ENCODE data around the gene TAMALIN. TPM values are rescaled to one million over a fixed set of nuclear protein-coding genes. Genes with fewer than 3 reads are reported as not detected.

TAMALIN gene
- total and polyA plus RNA-seq, 5 experiments from 2014 or later = 2.0 to 36.5 (median 5.2) TPM

GRCh38 chr12:52054231-52054832 lies 47.6 kb downstream of the TAMALIN start:
- peak overlapping the region in 4 of 10 donors; percentile 41 to 81 (median 69) for H3K27ac Mint-ChIP-seq
- ATAC-seq (no peak), DNase-seq (no peak)
- POLR2A ChIA-PET = no interaction called here
- H3K27me3 Mint-ChIP-seq = peaks cover 0 to 5% (median 4%) of the 10 kb centered on the region in 5 donors
- peaks cover 23 to 42% (median 32%) of the 10 kb centered on the region in 4 donors for H3K4me1 Mint-ChIP-seq
- no peaks in the 10 kb centered on the region for H3K9me3 Mint-ChIP-seq
- H3K4me3 Mint-ChIP-seq = peak overlapping the region in 1 of 10 donors; percentile 18
- H3K36me3 Mint-ChIP-seq = no peaks in the 10 kb centered on the region

- Mint-ChIP-seq H3K4me1 (peaks cover 15 to 34% (median 25%) of the 10 kb centered on the region in 4 donors), H3K4me3 (peak overlapping the region in 2 of 10 donors; percentile 18 to 25), H3K27me3 (no peaks in the 10 kb centered on the region), H3K27ac (peak overlapping the region in 2 of 10 donors; percentile 52 to 63), H3K9me3 (no peaks in the 10 kb centered on the region), H3K36me3 (no peaks in the 10 kb centered on the region)
- ATAC-seq (no peak), DNase-seq (no peak)
- POLR2A ChIA-PET = no interaction called here
Measured at GRCh38 chr12:52054833-52055730, 48.3 kb downstream of the TAMALIN start.

- H3K4me1 Mint-ChIP-seq = peaks cover 12 to 26% (median 20%) of the 10 kb centered on the region in 4 donors
- H3K9me3 Mint-ChIP-seq = no peaks in the 10 kb centered on the region
- H3K27me3 Mint-ChIP-seq = no peaks in the 10 kb centered on the region
- ATAC-seq (no peak), DNase-seq (peak in 1 of 10 donors; percentile 33)
- POLR2A ChIA-PET = interaction anchor here (1.3 to 1.4 kb wide), 2 partner anchors 13 to 24 kb away, joined by 3 to 5 read pairs; partner anchors contain the start of gene ATG101
- H3K27ac Mint-ChIP-seq = no peak overlapping the region
- H3K36me3 Mint-ChIP-seq = no peaks in the 10 kb centered on the region
- no peak overlapping the region for H3K4me3 Mint-ChIP-seq
Measured at GRCh38 chr12:52055731-52056711, 49.3 kb downstream of the TAMALIN start.

DNA sequence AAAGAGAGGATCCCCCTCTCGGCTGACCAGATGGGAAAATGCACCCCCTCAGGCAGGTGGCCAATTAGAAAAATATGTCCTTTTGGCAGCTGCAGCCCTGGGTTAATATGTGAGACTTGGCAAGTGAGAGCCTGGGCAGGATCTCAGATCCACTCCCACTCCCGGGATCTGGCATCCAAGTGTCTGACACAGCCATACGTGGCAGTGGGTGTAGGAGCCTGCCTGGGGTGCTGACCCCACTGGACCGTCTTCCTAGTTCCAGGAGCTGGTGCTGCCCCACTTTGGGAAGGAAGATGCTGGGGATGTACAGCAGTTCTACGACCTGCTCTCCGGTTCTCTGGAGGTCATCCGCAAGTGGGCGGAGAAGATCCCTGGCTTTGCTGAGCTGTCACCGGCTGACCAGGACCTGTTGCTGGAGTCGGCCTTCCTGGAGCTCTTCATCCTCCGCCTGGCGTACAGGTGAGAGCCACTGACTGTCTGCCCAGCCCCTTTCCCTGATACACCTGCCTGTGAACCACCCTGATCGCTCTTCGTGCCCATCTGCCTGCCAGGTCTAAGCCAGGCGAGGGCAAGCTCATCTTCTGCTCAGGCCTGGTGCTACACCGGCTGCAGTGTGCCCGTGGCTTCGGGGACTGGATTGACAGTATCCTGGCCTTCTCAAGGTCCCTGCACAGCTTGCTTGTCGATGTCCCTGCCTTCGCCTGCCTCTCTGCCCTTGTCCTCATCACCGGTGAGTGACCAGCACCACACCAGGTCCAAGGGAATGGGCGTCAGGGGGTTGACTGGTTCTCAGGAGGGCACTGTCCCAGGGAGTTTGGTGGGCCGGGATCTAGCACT lies 50.3 kb downstream of the TAMALIN start:
- no peaks in the 10 kb centered on the region for H3K9me3 Mint-ChIP-seq
- DNase-seq (peak in 1 of 10 donors; percentile 18), ATAC-seq (no peak)
- H3K4me1 Mint-ChIP-seq = peaks cover 5 to 16% (median 12%) of the 10 kb centered on the region in 4 donors
- H3K36me3 Mint-ChIP-seq = no peaks in the 10 kb centered on the region
- peak overlapping the region in 3 of 10 donors; percentile 9 to 50 (median 22) for H3K27ac Mint-ChIP-seq
- no peaks in the 10 kb centered on the region for H3K27me3 Mint-ChIP-seq
- POLR2A ChIA-PET = interaction anchor here (1.3 to 1.4 kb wide), 2 partner anchors 12 to 25 kb away, joined by 3 to 5 read pairs; partner anchors contain the start of gene ATG101
- H3K4me3 Mint-ChIP-seq = no peak overlapping the region

DNA sequence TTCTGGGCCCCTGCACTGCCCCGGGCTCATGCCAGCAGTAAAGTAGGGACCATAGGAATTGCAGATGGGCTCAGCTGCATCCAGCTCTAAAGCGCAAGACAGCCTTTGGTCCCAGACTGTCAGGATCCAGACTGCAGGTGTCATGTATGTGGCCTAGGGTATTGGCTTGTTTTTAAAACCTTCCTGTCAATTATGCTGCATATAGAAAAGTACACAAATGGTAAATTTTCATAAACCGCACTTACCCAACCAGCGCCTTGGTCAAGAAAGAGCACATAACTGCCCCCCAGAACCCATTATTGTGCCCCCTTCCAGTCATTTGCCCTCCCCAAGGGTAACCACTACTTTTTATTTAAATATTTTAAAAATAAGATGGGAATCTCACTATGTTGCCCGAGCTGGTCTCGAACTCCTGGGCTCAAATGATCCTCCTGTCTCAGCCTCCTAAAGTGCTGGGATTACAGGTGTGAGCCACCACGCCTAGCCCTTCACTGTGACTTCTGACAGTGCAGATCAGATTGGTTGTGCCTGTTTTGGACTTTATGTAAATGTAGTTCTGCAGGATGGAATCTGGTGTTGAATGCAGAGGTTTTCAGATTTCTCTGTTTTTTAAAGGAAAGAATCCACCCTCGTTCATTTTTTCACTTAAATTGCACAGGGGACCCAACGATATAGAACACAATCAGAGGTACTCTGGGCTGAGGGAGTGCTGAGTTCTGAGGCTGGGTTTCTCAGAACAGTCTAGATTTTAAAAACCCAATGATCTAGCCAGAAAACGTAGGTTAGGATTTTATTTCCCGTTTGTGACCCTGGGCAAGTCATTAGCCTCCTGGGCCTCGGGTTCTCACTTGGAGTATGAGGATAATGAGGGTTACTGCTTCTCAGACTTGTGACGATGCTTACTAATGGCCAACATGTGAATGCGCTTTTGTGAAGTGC lies 51.2 kb downstream of the TAMALIN start:
- H3K4me3 Mint-ChIP-seq = no peak overlapping the region
- ATAC-seq = no peak
- H3K36me3 Mint-ChIP-seq = no peaks in the 10 kb centered on the region
- H3K9me3 Mint-ChIP-seq = no peaks in the 10 kb centered on the region
- no peak for DNase-seq
- no peaks in the 10 kb centered on the region for H3K27me3 Mint-ChIP-seq
- H3K4me1 Mint-ChIP-seq = peaks cover 3 to 7% (median 4%) of the 10 kb centered on the region in 4 donors
- POLR2A ChIA-PET = interaction anchor here (1.4 kb wide), 1 partner anchor 25 kb away, joined by 5 read pairs; no protein-coding TSS in a partner anchor
- peak overlapping the region in 1 of 10 donors; percentile 4 for H3K27ac Mint-ChIP-seq

DNA sequence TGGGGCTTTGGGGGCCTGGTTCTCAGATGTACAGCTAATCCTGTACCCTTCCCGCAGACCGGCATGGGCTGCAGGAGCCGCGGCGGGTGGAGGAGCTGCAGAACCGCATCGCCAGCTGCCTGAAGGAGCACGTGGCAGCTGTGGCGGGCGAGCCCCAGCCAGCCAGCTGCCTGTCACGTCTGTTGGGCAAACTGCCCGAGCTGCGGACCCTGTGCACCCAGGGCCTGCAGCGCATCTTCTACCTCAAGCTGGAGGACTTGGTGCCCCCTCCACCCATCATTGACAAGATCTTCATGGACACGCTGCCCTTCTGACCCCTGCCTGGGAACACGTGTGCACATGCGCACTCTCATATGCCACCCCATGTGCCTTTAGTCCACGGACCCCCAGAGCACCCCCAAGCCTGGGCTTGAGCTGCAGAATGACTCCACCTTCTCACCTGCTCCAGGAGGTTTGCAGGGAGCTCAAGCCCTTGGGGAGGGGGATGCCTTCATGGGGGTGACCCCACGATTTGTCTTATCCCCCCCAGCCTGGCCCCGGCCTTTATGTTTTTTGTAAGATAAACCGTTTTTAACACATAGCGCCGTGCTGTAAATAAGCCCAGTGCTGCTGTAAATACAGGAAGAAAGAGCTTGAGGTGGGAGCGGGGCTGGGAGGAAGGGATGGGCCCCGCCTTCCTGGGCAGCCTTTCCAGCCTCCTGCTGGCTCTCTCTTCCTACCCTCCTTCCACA lies 52.0 kb downstream of the TAMALIN start:
- no peaks in the 10 kb centered on the region for H3K9me3 Mint-ChIP-seq
- POLR2A ChIA-PET = interaction anchor here (1.9 to 2.9 kb wide), 2 partner anchors 9 to 12 kb away, joined by 9 to 13 read pairs; partner anchors contain the start of gene ATG101
- no peaks in the 10 kb centered on the region for H3K36me3 Mint-ChIP-seq
- H3K4me1 Mint-ChIP-seq = peaks cover 0 to 3% (median under 1%) of the 10 kb centered on the region in 4 donors
- H3K27ac Mint-ChIP-seq = peak overlapping the region in 4 of 10 donors; percentile 4 to 48 (median 33)
- peak in 1 of 10 donors; percentile 31 for DNase-seq
- no peak for ATAC-seq
- no peak overlapping the region for H3K4me3 Mint-ChIP-seq
- no peaks in the 10 kb centered on the region for H3K27me3 Mint-ChIP-seq

GRCh38 chr12:52059582-52060497 lies 53.1 kb downstream of the TAMALIN start:
- POLR2A ChIA-PET = interaction anchor here (0.9 to 2.9 kb wide), 3 partner anchors 8 to 13 kb away, joined by 3 to 13 read pairs (median 9); partner anchors contain the start of gene ATG101
- ATAC-seq (peak in 1 of 2 donors; percentile 24), DNase-seq (peak in 1 of 10 donors; percentile 18)
- H3K36me3 Mint-ChIP-seq = no peaks in the 10 kb centered on the region
- no peaks in the 10 kb centered on the region for H3K9me3 Mint-ChIP-seq
- peak overlapping the region in 1 of 10 donors; percentile 24 for H3K27ac Mint-ChIP-seq
- H3K4me1 Mint-ChIP-seq = peaks cover 0 to 6% (median 0%) of the 10 kb centered on the region in 4 donors
- H3K4me3 Mint-ChIP-seq = no peak overlapping the region
- H3K27me3 Mint-ChIP-seq = no peaks in the 10 kb centered on the region

DNA sequence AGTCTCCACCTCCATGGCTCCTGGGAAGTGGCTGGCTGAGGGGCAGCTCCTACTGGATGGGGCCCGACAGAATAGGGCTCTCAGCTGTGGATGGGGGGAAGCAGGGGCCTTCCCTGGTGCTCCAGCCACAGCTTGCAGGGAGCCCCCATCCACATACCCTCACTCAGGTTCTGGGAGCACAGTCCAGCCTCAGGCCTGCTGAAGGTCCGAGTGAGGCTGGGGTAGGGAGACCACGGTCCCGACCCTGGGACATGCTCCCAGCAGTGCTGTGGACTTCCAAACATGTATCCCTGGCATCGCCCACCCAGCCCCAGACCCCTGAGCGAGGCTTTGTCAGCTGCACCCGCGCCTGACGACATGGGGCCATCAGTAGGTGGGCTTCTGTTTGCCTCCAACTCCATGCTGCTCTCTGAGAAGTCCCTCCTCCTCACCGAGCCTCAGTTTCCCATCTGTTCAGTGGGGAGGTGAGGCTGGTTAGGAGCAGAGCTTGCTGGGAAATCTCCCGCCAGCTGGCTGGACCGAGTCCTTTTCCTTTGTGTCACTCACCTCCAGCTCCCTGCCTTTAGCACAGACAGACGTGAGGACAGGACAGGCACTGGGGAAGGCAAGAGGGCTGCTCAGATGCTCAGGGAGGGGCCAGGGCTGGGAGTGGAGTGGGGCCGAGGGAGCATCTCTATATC lies 53.9 kb downstream of the TAMALIN start:
- Mint-ChIP-seq H3K4me3 (no peak overlapping the region), H3K27me3 (no peaks in the 10 kb centered on the region), H3K36me3 (no peaks in the 10 kb centered on the region), H3K27ac (no peak overlapping the region), H3K9me3 (no peaks in the 10 kb centered on the region), H3K4me1 (peaks cover 0 to 6% (median 0%) of the 10 kb centered on the region in 4 donors)
- DNase-seq (no peak), ATAC-seq (peak in 1 of 2 donors; percentile 12)
- POLR2A ChIA-PET = interaction anchor here (0.8 to 2.9 kb wide), 4 partner anchors 9 to 35 kb away, joined by 3 to 13 read pairs (median 4); partner anchors contain the start of genes ATG101 and NR4A1

Measured in naive thymus-derived CD8-positive, alpha-beta T cell (primary cell).